HepG2 (cell line): ENCODE measurements around the gene BSG. TPM values are rescaled to one million over a fixed set of nuclear protein-coding genes. Genes with fewer than 3 reads are reported as not detected.

Experiments
- ATAC-seq: fragments of 200-7000 bp; cut with Tn5 transposase; 3 replicates; pipeline ENCODE4 v1.9.1; 2020; ENCODE audit warnings: mild to moderate bottlenecking, moderate library complexity
- BruUV-seq: library from RNA; stranded (reverse); fragments of 400-500 nt; replicated peaks from 2 replicates; lab custom pipeline; 2021; lab: Mats Ljungman, UMichigan
- CTCF ChIA-PET: fragments of 300-600 bp; formaldehyde crosslinking; extraction: SDS; loops from one replicate; lab custom pipeline; 2021; ENCODE audit warnings: low total read pairs, inconsistent platforms, low intra/inter-chr PET ratio; lab: Yijun Ruan, JAX
- POLR2A ChIA-PET: fragments of 350-600 bp; sonication (Branson Sonifier 250); formaldehyde crosslinking; loops from one replicate; lab custom pipeline; 2020; ENCODE audit warnings: antibody characterized with exemption, inconsistent platforms; lab: Yijun Ruan, JAX
- DNase-seq: peaks from one replicate; pipeline ENCODE4 v3.0.0-alpha.2; 2015; ENCODE audit warnings: low spot score
- FAIRE-seq: peaks from 3 replicates; lab custom pipeline; 2011; peaks lifted over from hg19 to GRCh38; lab: Jason Lieb, UNC
- H2AFZ ChIP-seq: one replicate; pipeline ENCODE4 v1.6.1; 2011; ENCODE audit warnings: low read length, inconsistent platforms
- H3K27ac ChIP-seq: fragments of 300-600 bp; 3 replicates; pipeline ENCODE4 v1.8.0; 2011; ENCODE audit warnings: mixed run types, mild to moderate bottlenecking, mixed read lengths, low read length, inconsistent platforms; ENCODE audit not compliant: insufficient read depth; ENCODE audit errors: extremely low read length
- H3K27me3 ChIP-seq, 2 experiments: fragments of 200-600 bp in 1 of 2; 2 replicates in 1 of 2; 3 replicates in 1 of 2; pipeline versions ENCODE4 v1.6.0 to v1.8.0; 2011; ENCODE audit warnings: low read length in 2 of 2, mild to moderate bottlenecking in 2 of 2, moderate library complexity in 2 of 2, inconsistent platforms in 1 of 2; ENCODE audit not compliant: insufficient read depth in 2 of 2, control insufficient read depth in 1 of 2
- H3K36me3 ChIP-seq, 2 experiments: fragments of 200-600 bp in 1 of 2; replicated peaks in 1 of 2; 2 replicates in 1 of 2; 3 replicates in 1 of 2; pipeline versions ENCODE4 v1.5.1 to v1.8.0; 2011; ENCODE audit warnings: low read length in 2 of 2, inconsistent platforms in 1 of 2; ENCODE audit not compliant: insufficient read depth in 2 of 2, control insufficient read depth in 1 of 2
- H3K4me1 ChIP-seq: 2 replicates; pipeline ENCODE4 v1.5.1; 2012; ENCODE audit warnings: low read length, inconsistent platforms; ENCODE audit not compliant: insufficient read depth
- H3K4me2 ChIP-seq: 2 replicates; pipeline ENCODE4 v1.6.0; 2011; ENCODE audit warnings: low read depth, low read length, inconsistent platforms
- H3K4me3 ChIP-seq, 3 experiments: fragments of 200-600 bp in 1 of 3; sonication (generic), shearing (Covaris generic) in 1 of 3; replicated peaks in 1 of 3; 2 replicates each; pipeline ENCODE4 v1.5.1; 2011 to 2016; ENCODE audit warnings: low read length in 3 of 3, inconsistent platforms in 2 of 3, low read depth in 2 of 3, mild to moderate bottlenecking in 2 of 3, control low read depth in 1 of 3, mixed read lengths in 1 of 3; ENCODE audit not compliant: insufficient read depth in 1 of 3
- H3K79me2 ChIP-seq: one replicate; pipeline ENCODE4 v1.6.1; 2011; ENCODE audit warnings: low read length, inconsistent platforms; ENCODE audit not compliant: insufficient read depth
- H3K9ac ChIP-seq: 2 replicates; pipeline ENCODE4 v1.6.0; 2011; ENCODE audit warnings: mild to moderate bottlenecking, low read depth, low read length, inconsistent platforms; ENCODE audit not compliant: insufficient read depth
- H3K9me3 ChIP-seq: 2 replicates; pipeline ENCODE4 v1.5.1; 2012; ENCODE audit warnings: mild to moderate bottlenecking, low read length
- H4K20me1 ChIP-seq: 2 replicates; pipeline ENCODE4 v1.6.0; 2011; ENCODE audit warnings: inconsistent platforms, mild to moderate bottlenecking, low read length, moderate library complexity; ENCODE audit not compliant: insufficient read depth
- BCL3 ChIP-seq: sonication (generic); formaldehyde crosslinking; IDR thresholded peaks from 2 replicates; pipeline ENCODE4 v1.5.1; 2020; ENCODE audit warnings: mild to moderate bottlenecking, missing genetic modification reagents, moderate library complexity
- GRHL1 ChIP-seq: sonication (generic); formaldehyde crosslinking; conservative IDR thresholded peaks from 2 replicates; pipeline ENCODE4 v1.8.0; 2022; ENCODE audit warnings: missing genetic modification reagents
- KDM6A ChIP-seq: IDR thresholded peaks from 2 replicates; pipeline ENCODE4 v1.6.1; 2016; ENCODE audit warnings: low read depth
- MYPOP ChIP-seq: sonication (generic); formaldehyde crosslinking; IDR thresholded peaks from 2 replicates; pipeline ENCODE4 v1.8.1; 2023; ENCODE audit warnings: mild to moderate bottlenecking, moderate library complexity, missing genetic modification reagents
- POGK ChIP-seq: sonication (generic); formaldehyde crosslinking; conservative IDR thresholded peaks from 2 replicates; pipeline ENCODE4 v1.8.0; 2022; ENCODE audit warnings: mild to moderate bottlenecking, moderate library complexity, missing genetic modification reagents
- ZBTB37 ChIP-seq: sonication (generic); formaldehyde crosslinking; IDR thresholded peaks from 2 replicates; pipeline ENCODE4 v1.4.0; 2020; ENCODE audit warnings: mild to moderate bottlenecking, missing genetic modification reagents
- ZBTB49 ChIP-seq: sonication (generic); formaldehyde crosslinking; IDR thresholded peaks from 2 replicates; pipeline ENCODE4 v1.4.0; 2020; ENCODE audit warnings: missing genetic modification reagents, borderline replicate concordance
- ZNF180 ChIP-seq: sonication (generic); formaldehyde crosslinking; IDR thresholded peaks from 2 replicates; pipeline ENCODE4 v1.4.0; 2020; ENCODE audit warnings: low read depth, missing genetic modification reagents, borderline replicate concordance
- ZNF816 ChIP-seq: sonication (generic); formaldehyde crosslinking; IDR thresholded peaks from 2 replicates; pipeline ENCODE4 v1.8.0; 2022; ENCODE audit warnings: missing genetic modification reagents, mild to moderate bottlenecking, borderline replicate concordance
- ZNF841 ChIP-seq: sonication (generic); formaldehyde crosslinking; IDR thresholded peaks from 2 replicates; pipeline ENCODE4 v1.8.1; 2023; ENCODE audit warnings: missing genetic modification reagents, borderline replicate concordance
- WGBS: methylation state at CpG from one replicate; pipeline ENCODE4 v1.1.6; 2017; ENCODE audit warnings: low lambda C conversion rate; 5-methylcytosine and 5-hydroxymethylcytosine counted together
- in situ Hi-C: cut with HindIII; loops from 2 replicates; pipeline ENCODE4 v1.10.0; 2017; ENCODE audit warnings: low pct_unique_long_range_greater_than_20kb; ENCODE audit not compliant: extremely low pct_ligation_motif_present
- intact Hi-C: fragments of 100-400 bp; cut with micrococcal nuclease; formaldehyde crosslinking; loops from one replicate; pipeline ENCODE4 v1.10.0; 2022; ENCODE audit not compliant: unreplicated experiment
- polyA plus RNA-seq, 8 experiments: library from polyadenylated mRNA; depleted of rRNA in 3 of 8; stranded (reverse) in 7 of 8; unstranded in 1 of 8; fragments of >200 nt; fragmentation: Illumina TruSeq in 4 of 8; extraction: Trizol in 4 of 8; gene quantifications; 2 replicates each; pipeline versions ENCODE4 v1.2.1 to v1.2.3, GENCODE V29; 2011 to 2016; ENCODE audit warnings: low read depth in 4 of 8, missing spikeins in 1 of 8, mixed read lengths in 1 of 8; ENCODE audit not compliant: insufficient read depth in 1 of 8
- total RNA-seq, 5 experiments: library from RNA; depleted of rRNA; stranded (reverse); fragments of >200 nt; fragmentation: Illumina TruSeq; extraction: Trizol; gene quantifications; 2 replicates each; pipeline ENCODE4 v1.2.3, GENCODE V29; 2016; ENCODE audit warnings: low read depth in 1 of 5

The BSG gene
- total and polyA plus RNA-seq, 2 of the 13 experiments (the other 11 are each of a cell fraction or from before 2014, with no cell fraction given) = 309 to 754 TPM

- DNase-seq = no peak
- Histone ChIP-seq H3K27ac (no peak overlapping the region), H2AFZ (no peak overlapping the region), H3K9me3 (no peaks in the 10 kb centered on the region), H3K79me2 (no peaks in the 10 kb centered on the region), H3K4me3 (no peak overlapping the region), H4K20me1 (no peaks in the 10 kb centered on the region), H3K27me3 (no peaks in the 10 kb centered on the region), H3K4me1 (no peaks in the 10 kb centered on the region), H3K4me2 (no peak overlapping the region), H3K9ac (no peak overlapping the region), H3K36me3 (peaks cover 3 to 4% of the 10 kb centered on the region in 2 experiments; a peak in 2 of 5 replicates)
- intact Hi-C loops = no loop called here
- ChIA-PET CTCF (no interaction called here), POLR2A (no interaction called here)
- BruUV-seq = no TSS peak
- TF ChIP-seq MYPOP (CRISPR knock-in tag) (no peak), BCL3 (CRISPR knock-in tag) (no peak), KDM6A (CRISPR knock-in tag) (no peak), POGK (CRISPR knock-in tag) (no peak), ZBTB49 (no peak), GRHL1 (CRISPR knock-in tag) (no peak), ZNF816 (no peak), ZBTB37 (CRISPR knock-in tag) (no peak), ZNF180 (CRISPR knock-in tag) (no peak), ZNF841 (CRISPR knock-in tag) (no peak)
- no peak for FAIRE-seq
- in situ Hi-C loops = no loop called here
- 82% methylated on average over 13 of the region's 13 CpGs for WGBS
- no peak for ATAC-seq
Measured at GRCh38 chr19:611481-611868, 39.1 kb downstream of the BSG start.
